22Rv1 (cell line): ENCODE data around the gene SMARCC2.

Experiments used
- ZFX ChIP-seq: fragments of 450-650 bp; IDR thresholded peaks from 2 replicates; pipeline ENCODE4 v1.6.1; 2017; ENCODE audit warnings: antibody characterized with exemption, borderline replicate concordance
- TF ChIP-seq, protein P1 (sequence below): fragments of 450-650 bp; IDR thresholded peaks from 2 replicates; pipeline ENCODE4 v1.5.1; 2017; ENCODE audit warnings: mild to moderate bottlenecking

DNA sequence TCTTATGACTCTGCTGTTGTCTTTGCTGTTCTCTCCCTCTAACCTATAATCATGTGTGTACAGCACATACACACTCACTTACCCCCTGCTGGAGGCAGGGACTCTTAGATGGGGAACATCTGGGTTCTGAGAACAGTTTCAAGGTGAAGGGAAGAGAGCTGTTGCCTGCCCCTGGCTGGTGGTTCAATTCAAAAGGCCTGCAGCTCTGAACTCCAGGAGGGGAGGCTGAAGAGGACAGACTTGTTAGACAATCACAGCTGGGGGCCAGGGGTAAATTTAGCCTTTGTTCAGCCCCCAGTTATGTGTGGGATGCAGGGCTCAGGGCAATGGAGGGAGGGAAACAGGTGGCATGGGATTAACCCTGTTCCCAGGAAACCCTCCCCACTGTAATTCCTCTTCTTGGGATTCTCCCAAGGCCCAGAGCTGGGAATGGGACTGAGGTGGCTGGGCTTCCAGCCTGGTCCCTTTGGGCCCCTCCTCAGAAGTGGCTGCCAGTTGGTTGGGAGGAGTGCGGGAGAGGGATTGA is 35.0 kb downstream of the SMARCC2 start:
- no peak for TF ChIP-seq ZFX
- TF ChIP-seq, protein P1, sequence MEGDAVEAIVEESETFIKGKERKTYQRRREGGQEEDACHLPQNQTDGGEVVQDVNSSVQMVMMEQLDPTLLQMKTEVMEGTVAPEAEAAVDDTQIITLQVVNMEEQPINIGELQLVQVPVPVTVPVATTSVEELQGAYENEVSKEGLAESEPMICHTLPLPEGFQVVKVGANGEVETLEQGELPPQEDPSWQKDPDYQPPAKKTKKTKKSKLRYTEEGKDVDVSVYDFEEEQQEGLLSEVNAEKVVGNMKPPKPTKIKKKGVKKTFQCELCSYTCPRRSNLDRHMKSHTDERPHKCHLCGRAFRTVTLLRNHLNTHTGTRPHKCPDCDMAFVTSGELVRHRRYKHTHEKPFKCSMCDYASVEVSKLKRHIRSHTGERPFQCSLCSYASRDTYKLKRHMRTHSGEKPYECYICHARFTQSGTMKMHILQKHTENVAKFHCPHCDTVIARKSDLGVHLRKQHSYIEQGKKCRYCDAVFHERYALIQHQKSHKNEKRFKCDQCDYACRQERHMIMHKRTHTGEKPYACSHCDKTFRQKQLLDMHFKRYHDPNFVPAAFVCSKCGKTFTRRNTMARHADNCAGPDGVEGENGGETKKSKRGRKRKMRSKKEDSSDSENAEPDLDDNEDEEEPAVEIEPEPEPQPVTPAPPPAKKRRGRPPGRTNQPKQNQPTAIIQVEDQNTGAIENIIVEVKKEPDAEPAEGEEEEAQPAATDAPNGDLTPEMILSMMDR, result no peak
